Fibroblast of lung (primary cell): ENCODE data around the gene PYGL.

Experiments
- CTCF ChIP-seq, 2 donors: IDR thresholded peaks in 1 of 2; conservative IDR thresholded peaks in 1 of 2; 1 replicate in 1 of 2; 2 replicates in 1 of 2; pipeline ENCODE4 v1.5.1; 2011 to 2012; ENCODE audit warnings: low read length in 2 of 2, control low read depth in 1 of 2, inconsistent platforms in 1 of 2, low read depth in 1 of 2, mild to moderate bottlenecking in 1 of 2
- EZH2 ChIP-seq: IDR thresholded peaks from 2 replicates; pipeline ENCODE4 v1.5.1; 2012; ENCODE audit warnings: low read length, control low read depth, mild to moderate bottlenecking; ENCODE audit errors: missing control alignments

DNA sequence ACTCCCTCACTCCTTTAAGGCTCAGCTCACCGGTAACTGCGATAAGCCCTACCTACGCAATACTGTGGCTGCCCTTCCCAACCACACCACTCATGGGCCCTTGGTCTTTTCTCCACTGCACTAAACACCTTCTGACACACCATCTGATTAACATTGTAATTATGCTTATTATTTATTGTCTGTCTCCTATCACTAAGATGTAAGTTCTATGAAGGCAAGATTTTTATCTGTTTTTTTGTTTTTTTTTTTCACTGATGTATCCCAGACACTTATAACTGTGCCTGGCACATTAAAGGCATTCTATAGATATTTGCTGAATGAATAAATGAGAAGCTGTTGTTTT, 34.2 kb upstream of the PYGL start:
- TF ChIP-seq CTCF (conservative IDR thresholded peaks at IDR 0.05 in 1 of 2, IDR thresholded peaks at IDR 0.05 in 1 of 2; ENCODE audit: low read depth in 1 of 2, low read length in 2 of 2) (no peak), EZH2 (no peak)
